H9 (cell line): ENCODE data around the gene OR52I1. TPM values are rescaled to one million over a fixed set of nuclear protein-coding genes. Genes with fewer than 3 reads are reported as not detected.

ENCODE experiments used
- DNase-seq: peaks from one replicate; pipeline ENCODE4 v3.0.0-alpha.2; 2017
- H2AFZ ChIP-seq: one replicate; pipeline ENCODE4 v1.6.1; 2013; ENCODE audit warnings: mild to moderate bottlenecking, low read length, control low read depth, moderate library complexity
- H2AK5ac ChIP-seq: 2 replicates; pipeline ENCODE4 v1.6.1; 2013; ENCODE audit warnings: low read length, control low read depth, mixed read lengths; ENCODE audit not compliant: insufficient read length
- H2BK120ac ChIP-seq: one replicate; pipeline ENCODE4 v1.6.1; 2013; ENCODE audit warnings: low read depth, mild to moderate bottlenecking, low read length, control low read depth, inconsistent platforms; ENCODE audit not compliant: poor library complexity, severe bottlenecking
- H2BK12ac ChIP-seq: 2 replicates; pipeline ENCODE4 v1.6.1; 2013; ENCODE audit warnings: low read length, control low read depth, mixed read lengths, low read depth; ENCODE audit not compliant: insufficient read length
- H2BK15ac ChIP-seq: 2 replicates; pipeline ENCODE4 v1.6.1; 2013; ENCODE audit warnings: low read depth, low read length, control low read depth
- H2BK20ac ChIP-seq: one replicate; pipeline ENCODE4 v1.6.1; 2013; ENCODE audit warnings: low read depth, mild to moderate bottlenecking, low read length, control low read depth, inconsistent platforms; ENCODE audit not compliant: poor library complexity, severe bottlenecking
- H2BK5ac ChIP-seq: 2 replicates; pipeline ENCODE4 v1.6.1; 2013; ENCODE audit warnings: low read length, control low read depth, mixed read lengths; ENCODE audit not compliant: insufficient read length
- H3K14ac ChIP-seq: 2 replicates; pipeline ENCODE4 v1.6.1; 2013; ENCODE audit warnings: low read length, control low read depth; ENCODE audit not compliant: insufficient read depth
- H3K18ac ChIP-seq: 2 replicates; pipeline ENCODE4 v1.6.1; 2013; ENCODE audit warnings: low read depth, mild to moderate bottlenecking, mixed read lengths, low read length, control low read depth; ENCODE audit not compliant: insufficient read length
- H3K23ac ChIP-seq: 2 replicates; pipeline ENCODE4 v1.6.1; 2013; ENCODE audit warnings: low read length, control low read depth, mixed read lengths, low read depth; ENCODE audit not compliant: insufficient read length
- H3K23me2 ChIP-seq: 2 replicates; pipeline ENCODE4 v1.6.1; 2013; ENCODE audit warnings: low read depth, mild to moderate bottlenecking, mixed read lengths, low read length, control low read depth; ENCODE audit not compliant: insufficient read length, poor library complexity, severe bottlenecking
- H3K27ac ChIP-seq: 2 replicates; pipeline ENCODE4 v1.5.1; 2013; ENCODE audit warnings: low read length, control low read depth, mixed read lengths, low read depth; ENCODE audit not compliant: insufficient read length
- H3K27me3 ChIP-seq: 2 replicates; pipeline ENCODE4 v1.6.1; 2013; ENCODE audit warnings: low read length, control low read depth, inconsistent platforms; ENCODE audit not compliant: insufficient read depth
- H3K4ac ChIP-seq: 2 replicates; pipeline ENCODE4 v1.6.1; 2013; ENCODE audit warnings: low read depth, mild to moderate bottlenecking, control low read depth, inconsistent platforms, low read length, moderate library complexity
- H3K4me1 ChIP-seq: 2 replicates; pipeline ENCODE4 v1.6.1; 2013; ENCODE audit warnings: low read length, control low read depth, inconsistent platforms; ENCODE audit not compliant: insufficient read depth
- H3K4me2 ChIP-seq: 2 replicates; pipeline ENCODE4 v1.6.1; 2013; ENCODE audit warnings: low read length, control low read depth, mixed read lengths; ENCODE audit not compliant: insufficient read length, insufficient read depth
- H3K56ac ChIP-seq: 2 replicates; pipeline ENCODE4 v1.6.1; 2013; ENCODE audit warnings: low read depth, mild to moderate bottlenecking, mixed read lengths, low read length, control low read depth; ENCODE audit not compliant: insufficient read length
- H3K79me1 ChIP-seq: 2 replicates; pipeline ENCODE4 v1.6.1; 2013; ENCODE audit warnings: low read depth, mild to moderate bottlenecking, moderate library complexity, low read length, control low read depth, inconsistent platforms; ENCODE audit not compliant: insufficient read depth, poor library complexity, severe bottlenecking
- H3K79me2 ChIP-seq: 2 replicates; pipeline ENCODE4 v1.6.1; 2013; ENCODE audit warnings: low read length, control low read depth, inconsistent platforms; ENCODE audit not compliant: insufficient read depth
- H3K9ac ChIP-seq: 2 replicates; pipeline ENCODE4 v1.6.1; 2013; ENCODE audit warnings: low read length, control low read depth, mixed read lengths; ENCODE audit not compliant: insufficient read length; ENCODE audit errors: extremely low read depth
- H3K9me3 ChIP-seq: one replicate; pipeline ENCODE4 v1.6.1; 2013; ENCODE audit warnings: low read depth, low read length, inconsistent platforms; ENCODE audit not compliant: control insufficient read depth
- H3T11ph ChIP-seq: one replicate; pipeline ENCODE4 v1.6.1; 2013; ENCODE audit warnings: mild to moderate bottlenecking, low read length, control low read depth, inconsistent platforms
- H4K20me1 ChIP-seq: one replicate; pipeline ENCODE4 v1.6.1; 2013; ENCODE audit not compliant: control insufficient read depth, insufficient read length, insufficient read depth
- H4K5ac ChIP-seq: 2 replicates; pipeline ENCODE4 v1.6.1; 2013; ENCODE audit warnings: low read depth, mild to moderate bottlenecking, mixed read lengths, low read length, control low read depth; ENCODE audit not compliant: insufficient read length
- H4K8ac ChIP-seq: replicated peaks from 2 replicates; pipeline ENCODE4 v1.6.1; 2013; ENCODE audit warnings: low read length, control low read depth, mixed read lengths, low read depth; ENCODE audit not compliant: insufficient read length
- H4K91ac ChIP-seq: 2 replicates; pipeline ENCODE4 v1.6.1; 2013; ENCODE audit warnings: low read depth, mild to moderate bottlenecking, moderate library complexity, mixed read lengths, low read length, control low read depth; ENCODE audit not compliant: insufficient read length
- H3K27ac Mint-ChIP-seq, 3 experiments: 2 replicates in 2 of 3; 3 replicates in 1 of 3; pipeline ENCODE4 v1.8.0; 2020 to 2021; ENCODE audit warnings: mixed read lengths in 3 of 3, mild to moderate bottlenecking in 1 of 3, moderate library complexity in 1 of 3
- H3K27me3 Mint-ChIP-seq: 2 replicates; pipeline ENCODE4 v1.8.0; 2021; ENCODE audit warnings: low read depth, mild to moderate bottlenecking, moderate library complexity, mixed read lengths
- H3K36me3 Mint-ChIP-seq, 3 experiments: 2 replicates in 2 of 3; 3 replicates in 1 of 3; pipeline ENCODE4 v1.8.0; 2020 to 2021; ENCODE audit warnings: low read depth in 3 of 3, mixed read lengths in 3 of 3; ENCODE audit not compliant: insufficient read depth in 1 of 3
- H3K4me1 Mint-ChIP-seq, 2 experiments: 2 replicates each; pipeline ENCODE4 v1.8.0; 2020; ENCODE audit warnings: mixed read lengths in 2 of 2
- H3K4me3 Mint-ChIP-seq, 2 experiments: 2 replicates in 1 of 2; 3 replicates in 1 of 2; pipeline ENCODE4 v1.8.0; 2020 to 2021; ENCODE audit warnings: mild to moderate bottlenecking in 2 of 2, mixed read lengths in 2 of 2, moderate library complexity in 1 of 2
- H3K9me3 Mint-ChIP-seq, 2 experiments: 2 replicates in 1 of 2; 3 replicates in 1 of 2; pipeline ENCODE4 v1.8.0; 2020; ENCODE audit warnings: mild to moderate bottlenecking in 2 of 2, mixed read lengths in 2 of 2, moderate library complexity in 1 of 2
- WGBS: extraction: QIAGEN DNeasy Blood & Tissue Kit; methylation state at CpG from one replicate; pipeline ENCODE4 v1.1.7; 2013; ENCODE audit warnings: missing lambda C conversion rate, low lambda C conversion rate, mixed read lengths; ENCODE audit not compliant: insufficient read length; ENCODE audit errors: extremely low coverage; 5-methylcytosine and 5-hydroxymethylcytosine counted together
- total RNA-seq: library from RNA; stranded (reverse); gene quantifications from 2 replicates; pipeline ENCODE4 v1.2.1, GENCODE V29; 2021
- TF ChIP-seq, protein P1 (sequence below): fragments of 200-600 bp; sonication (generic); conservative IDR thresholded peaks from 3 replicates; pipeline ENCODE4 v1.8.0; 2021; ENCODE audit warnings: antibody characterized with exemption, mild to moderate bottlenecking

OR52I1 gene
- total RNA-seq, 1 experiment from 2014 or later: not detected

DNA sequence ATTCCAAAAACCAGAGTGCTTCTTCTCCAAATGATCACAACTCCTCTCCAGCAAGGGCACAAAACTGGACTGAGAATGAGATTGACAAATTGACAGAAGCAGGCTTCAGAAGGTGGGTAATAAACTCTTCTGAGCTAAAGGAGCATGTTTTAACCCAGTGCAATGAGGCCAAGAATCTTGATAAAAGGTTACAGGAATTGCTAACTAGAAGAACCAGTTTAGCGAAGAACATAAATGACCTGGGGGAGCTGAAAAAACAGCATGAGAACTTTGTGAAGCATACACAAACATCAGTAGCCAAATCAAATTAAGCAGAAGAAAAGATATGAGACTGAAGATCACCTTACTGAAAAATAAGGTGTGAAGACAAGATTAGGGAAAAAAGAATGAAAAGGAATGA is 33.4 kb upstream of the OR52I1 start:
- Mint-ChIP-seq H3K4me1 (peaks cover 15 to 20% of the 10 kb centered on the region in 2 experiments), H3K27me3 (peaks cover 8% of the 10 kb centered on the region), H3K4me3 (no peak overlapping the region), H3K9me3 (peaks cover 16 to 18% of the 10 kb centered on the region in 2 experiments), H3K36me3 (peaks cover 0 to 7% (median 0%) of the 10 kb centered on the region in 3 experiments; a peak in 1 of 7 replicates), H3K27ac (no peak overlapping the region)
- Histone ChIP-seq H3K27ac (no peak overlapping the region), H3K27me3 (no peaks in the 10 kb centered on the region), H3K4me1 (no peaks in the 10 kb centered on the region), H2AFZ (no peak overlapping the region), H2BK15ac (no peak overlapping the region), H3K14ac (no peak overlapping the region), H3K9ac (no peak overlapping the region), H3K4me2 (no peak overlapping the region), H4K5ac (no peak overlapping the region), H3K23ac (no peak overlapping the region), H2AK5ac (no peak overlapping the region), H3K9me3 (no peaks in the 10 kb centered on the region), H3K4ac (no peak overlapping the region), H4K91ac (no peak overlapping the region), H3K23me2 (no peaks in the 10 kb centered on the region), H3K79me1 (no peaks in the 10 kb centered on the region), H3K18ac (no peak overlapping the region), H3K79me2 (no peaks in the 10 kb centered on the region), H2BK20ac (no peak overlapping the region), H3T11ph (no peak overlapping the region), H2BK12ac (no peak overlapping the region), H3K56ac (no peak overlapping the region), H4K8ac (no peak overlapping the region), H2BK5ac (no peak overlapping the region), H2BK120ac (no peak overlapping the region), H4K20me1 (no peaks in the 10 kb centered on the region)
- DNase-seq: no peak
- WGBS: no CpG with 5 or more reads among the region's 1 CpG
- TF ChIP-seq, protein P1, sequence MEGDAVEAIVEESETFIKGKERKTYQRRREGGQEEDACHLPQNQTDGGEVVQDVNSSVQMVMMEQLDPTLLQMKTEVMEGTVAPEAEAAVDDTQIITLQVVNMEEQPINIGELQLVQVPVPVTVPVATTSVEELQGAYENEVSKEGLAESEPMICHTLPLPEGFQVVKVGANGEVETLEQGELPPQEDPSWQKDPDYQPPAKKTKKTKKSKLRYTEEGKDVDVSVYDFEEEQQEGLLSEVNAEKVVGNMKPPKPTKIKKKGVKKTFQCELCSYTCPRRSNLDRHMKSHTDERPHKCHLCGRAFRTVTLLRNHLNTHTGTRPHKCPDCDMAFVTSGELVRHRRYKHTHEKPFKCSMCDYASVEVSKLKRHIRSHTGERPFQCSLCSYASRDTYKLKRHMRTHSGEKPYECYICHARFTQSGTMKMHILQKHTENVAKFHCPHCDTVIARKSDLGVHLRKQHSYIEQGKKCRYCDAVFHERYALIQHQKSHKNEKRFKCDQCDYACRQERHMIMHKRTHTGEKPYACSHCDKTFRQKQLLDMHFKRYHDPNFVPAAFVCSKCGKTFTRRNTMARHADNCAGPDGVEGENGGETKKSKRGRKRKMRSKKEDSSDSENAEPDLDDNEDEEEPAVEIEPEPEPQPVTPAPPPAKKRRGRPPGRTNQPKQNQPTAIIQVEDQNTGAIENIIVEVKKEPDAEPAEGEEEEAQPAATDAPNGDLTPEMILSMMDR: no peak
